H9 (cell line): ENCODE measurements around the gene RNU6-9. TPM values are rescaled to one million over a fixed set of nuclear protein-coding genes. Genes with fewer than 3 reads are reported as not detected.

Source experiments
- DNase-seq: peaks from one replicate; pipeline ENCODE4 v3.0.0-alpha.2; 2017
- H2AFZ ChIP-seq: one replicate; pipeline ENCODE4 v1.6.1; 2013; ENCODE audit warnings: mild to moderate bottlenecking, low read length, control low read depth, moderate library complexity
- H2AK5ac ChIP-seq: 2 replicates; pipeline ENCODE4 v1.6.1; 2013; ENCODE audit warnings: low read length, control low read depth, mixed read lengths; ENCODE audit not compliant: insufficient read length
- H2BK120ac ChIP-seq: one replicate; pipeline ENCODE4 v1.6.1; 2013; ENCODE audit warnings: low read depth, mild to moderate bottlenecking, low read length, control low read depth, inconsistent platforms; ENCODE audit not compliant: poor library complexity, severe bottlenecking
- H2BK12ac ChIP-seq: 2 replicates; pipeline ENCODE4 v1.6.1; 2013; ENCODE audit warnings: low read length, control low read depth, mixed read lengths, low read depth; ENCODE audit not compliant: insufficient read length
- H2BK15ac ChIP-seq: 2 replicates; pipeline ENCODE4 v1.6.1; 2013; ENCODE audit warnings: low read depth, low read length, control low read depth
- H2BK20ac ChIP-seq: one replicate; pipeline ENCODE4 v1.6.1; 2013; ENCODE audit warnings: low read depth, mild to moderate bottlenecking, low read length, control low read depth, inconsistent platforms; ENCODE audit not compliant: poor library complexity, severe bottlenecking
- H2BK5ac ChIP-seq: 2 replicates; pipeline ENCODE4 v1.6.1; 2013; ENCODE audit warnings: low read length, control low read depth, mixed read lengths; ENCODE audit not compliant: insufficient read length
- H3K14ac ChIP-seq: 2 replicates; pipeline ENCODE4 v1.6.1; 2013; ENCODE audit warnings: low read length, control low read depth; ENCODE audit not compliant: insufficient read depth
- H3K18ac ChIP-seq: 2 replicates; pipeline ENCODE4 v1.6.1; 2013; ENCODE audit warnings: low read depth, mild to moderate bottlenecking, mixed read lengths, low read length, control low read depth; ENCODE audit not compliant: insufficient read length
- H3K23ac ChIP-seq: 2 replicates; pipeline ENCODE4 v1.6.1; 2013; ENCODE audit warnings: low read length, control low read depth, mixed read lengths, low read depth; ENCODE audit not compliant: insufficient read length
- H3K23me2 ChIP-seq: 2 replicates; pipeline ENCODE4 v1.6.1; 2013; ENCODE audit warnings: low read depth, mild to moderate bottlenecking, mixed read lengths, low read length, control low read depth; ENCODE audit not compliant: insufficient read length, poor library complexity, severe bottlenecking
- H3K27ac ChIP-seq: 2 replicates; pipeline ENCODE4 v1.5.1; 2013; ENCODE audit warnings: low read length, control low read depth, mixed read lengths, low read depth; ENCODE audit not compliant: insufficient read length
- H3K27me3 ChIP-seq: 2 replicates; pipeline ENCODE4 v1.6.1; 2013; ENCODE audit warnings: low read length, control low read depth, inconsistent platforms; ENCODE audit not compliant: insufficient read depth
- H3K4ac ChIP-seq: 2 replicates; pipeline ENCODE4 v1.6.1; 2013; ENCODE audit warnings: low read depth, mild to moderate bottlenecking, control low read depth, inconsistent platforms, low read length, moderate library complexity
- H3K4me1 ChIP-seq: 2 replicates; pipeline ENCODE4 v1.6.1; 2013; ENCODE audit warnings: low read length, control low read depth, inconsistent platforms; ENCODE audit not compliant: insufficient read depth
- H3K4me2 ChIP-seq: 2 replicates; pipeline ENCODE4 v1.6.1; 2013; ENCODE audit warnings: low read length, control low read depth, mixed read lengths; ENCODE audit not compliant: insufficient read length, insufficient read depth
- H3K56ac ChIP-seq: 2 replicates; pipeline ENCODE4 v1.6.1; 2013; ENCODE audit warnings: low read depth, mild to moderate bottlenecking, mixed read lengths, low read length, control low read depth; ENCODE audit not compliant: insufficient read length
- H3K79me1 ChIP-seq: 2 replicates; pipeline ENCODE4 v1.6.1; 2013; ENCODE audit warnings: low read depth, mild to moderate bottlenecking, moderate library complexity, low read length, control low read depth, inconsistent platforms; ENCODE audit not compliant: insufficient read depth, poor library complexity, severe bottlenecking
- H3K79me2 ChIP-seq: 2 replicates; pipeline ENCODE4 v1.6.1; 2013; ENCODE audit warnings: low read length, control low read depth, inconsistent platforms; ENCODE audit not compliant: insufficient read depth
- H3K9ac ChIP-seq: 2 replicates; pipeline ENCODE4 v1.6.1; 2013; ENCODE audit warnings: low read length, control low read depth, mixed read lengths; ENCODE audit not compliant: insufficient read length; ENCODE audit errors: extremely low read depth
- H3K9me3 ChIP-seq: one replicate; pipeline ENCODE4 v1.6.1; 2013; ENCODE audit warnings: low read depth, low read length, inconsistent platforms; ENCODE audit not compliant: control insufficient read depth
- H3T11ph ChIP-seq: one replicate; pipeline ENCODE4 v1.6.1; 2013; ENCODE audit warnings: mild to moderate bottlenecking, low read length, control low read depth, inconsistent platforms
- H4K20me1 ChIP-seq: one replicate; pipeline ENCODE4 v1.6.1; 2013; ENCODE audit not compliant: control insufficient read depth, insufficient read length, insufficient read depth
- H4K5ac ChIP-seq: 2 replicates; pipeline ENCODE4 v1.6.1; 2013; ENCODE audit warnings: low read depth, mild to moderate bottlenecking, mixed read lengths, low read length, control low read depth; ENCODE audit not compliant: insufficient read length
- H4K8ac ChIP-seq: replicated peaks from 2 replicates; pipeline ENCODE4 v1.6.1; 2013; ENCODE audit warnings: low read length, control low read depth, mixed read lengths, low read depth; ENCODE audit not compliant: insufficient read length
- H4K91ac ChIP-seq: 2 replicates; pipeline ENCODE4 v1.6.1; 2013; ENCODE audit warnings: low read depth, mild to moderate bottlenecking, moderate library complexity, mixed read lengths, low read length, control low read depth; ENCODE audit not compliant: insufficient read length
- H3K27ac Mint-ChIP-seq, 3 experiments: 2 replicates in 2 of 3; 3 replicates in 1 of 3; pipeline ENCODE4 v1.8.0; 2020 to 2021; ENCODE audit warnings: mixed read lengths in 3 of 3, mild to moderate bottlenecking in 1 of 3, moderate library complexity in 1 of 3
- H3K27me3 Mint-ChIP-seq: 2 replicates; pipeline ENCODE4 v1.8.0; 2021; ENCODE audit warnings: low read depth, mild to moderate bottlenecking, moderate library complexity, mixed read lengths
- H3K36me3 Mint-ChIP-seq, 3 experiments: 2 replicates in 2 of 3; 3 replicates in 1 of 3; pipeline ENCODE4 v1.8.0; 2020 to 2021; ENCODE audit warnings: low read depth in 3 of 3, mixed read lengths in 3 of 3; ENCODE audit not compliant: insufficient read depth in 1 of 3
- H3K4me1 Mint-ChIP-seq, 2 experiments: 2 replicates each; pipeline ENCODE4 v1.8.0; 2020; ENCODE audit warnings: mixed read lengths in 2 of 2
- H3K4me3 Mint-ChIP-seq, 2 experiments: 2 replicates in 1 of 2; 3 replicates in 1 of 2; pipeline ENCODE4 v1.8.0; 2020 to 2021; ENCODE audit warnings: mild to moderate bottlenecking in 2 of 2, mixed read lengths in 2 of 2, moderate library complexity in 1 of 2
- H3K9me3 Mint-ChIP-seq, 2 experiments: 2 replicates in 1 of 2; 3 replicates in 1 of 2; pipeline ENCODE4 v1.8.0; 2020; ENCODE audit warnings: mild to moderate bottlenecking in 2 of 2, mixed read lengths in 2 of 2, moderate library complexity in 1 of 2
- CTCF ChIP-seq: fragments of 200-600 bp; sonication (generic); conservative IDR thresholded peaks from 3 replicates; pipeline ENCODE4 v1.8.0; 2021; ENCODE audit warnings: antibody characterized with exemption, mild to moderate bottlenecking
- WGBS: extraction: QIAGEN DNeasy Blood & Tissue Kit; methylation state at CpG from one replicate; pipeline ENCODE4 v1.1.7; 2013; ENCODE audit warnings: missing lambda C conversion rate, low lambda C conversion rate, mixed read lengths; ENCODE audit not compliant: insufficient read length; ENCODE audit errors: extremely low coverage; 5-methylcytosine and 5-hydroxymethylcytosine counted together
- total RNA-seq: library from RNA; stranded (reverse); gene quantifications from 2 replicates; pipeline ENCODE4 v1.2.1, GENCODE V29; 2021

The RNU6-9 gene
- total RNA-seq, 1 experiment from 2014 or later: not detected

GRCh38 chr19:907183-907853 is 14.0 kb downstream of the RNU6-9 start:
- Histone ChIP-seq H2BK120ac (no peak overlapping the region), H2BK12ac (no peak overlapping the region), H2AK5ac (no peak overlapping the region), H4K5ac (no peak overlapping the region), H3K9ac (no peak overlapping the region), H3K23ac (no peak overlapping the region), H4K20me1 (no peaks in the 10 kb centered on the region), H3K18ac (no peak overlapping the region), H3K27me3 (no peaks in the 10 kb centered on the region), H2BK5ac (no peak overlapping the region), H3K27ac (no peak overlapping the region), H3K4ac (no peak overlapping the region), H3K9me3 (no peaks in the 10 kb centered on the region), H2BK15ac (no peak overlapping the region), H4K8ac (no peak overlapping the region), H3K79me2 (peaks cover 10% of the 10 kb centered on the region; the same call in 1 of the 2 replicates), H4K91ac (no peak overlapping the region), H3T11ph (no peak overlapping the region), H3K4me2 (no peak overlapping the region), H3K23me2 (no peaks in the 10 kb centered on the region), H2AFZ (no peak overlapping the region), H2BK20ac (no peak overlapping the region), H3K14ac (no peak overlapping the region; the same call in 1 of the 2 replicates), H3K56ac (no peak overlapping the region), H3K4me1 (no peaks in the 10 kb centered on the region), H3K79me1 (peaks cover 16% of the 10 kb centered on the region)
- Mint-ChIP-seq H3K9me3 (no peaks in the 10 kb centered on the region), H3K27me3 (no peaks in the 10 kb centered on the region; the same call in 1 of the 2 replicates), H3K4me3 (no peak overlapping the region), H3K27ac (no peak overlapping the region), H3K36me3 (peaks cover 0 to 18% (median 12%) of the 10 kb centered on the region in 3 experiments; a peak in 5 of 7 replicates), H3K4me1 (peaks cover 0 to 20% of the 10 kb centered on the region in 2 experiments; a peak in 2 of 4 replicates)
- TF ChIP-seq CTCF: no peak
- DNase-seq: no peak
- no CpG with 5 or more reads among the region's 14 CpGs for WGBS
